GM21619 (cell line): ENCODE measurements around the gene STK24.

Source experiments
- ATAC-seq: cut with Tn5 transposase; IDR thresholded peaks from one replicate; pipeline ENCODE4 v1.9.1; 2021; ENCODE audit not compliant: unreplicated experiment

The STK24 gene

GRCh38 chr13:98557937-98558792 lies 18.7 kb downstream of the STK24 start:
- no peak for ATAC-seq

- no peak for ATAC-seq
These were observed 19.8 kb downstream of the STK24 start for GRCh38 chr13:98556968-98557631.

- ATAC-seq: no peak
These were observed 20.6 kb downstream of the STK24 start for GRCh38 chr13:98556142-98556816.

- peak; percentile 59 for ATAC-seq
These were observed 27.1 kb downstream of the STK24 start for GRCh38 chr13:98549728-98550317.

- ATAC-seq: no peak
These were observed 27.7 kb downstream of the STK24 start for GRCh38 chr13:98549006-98549727.

- ATAC-seq: no peak
These were observed 28.7 kb downstream of the STK24 start for GRCh38 chr13:98548230-98548629.

GRCh38 chr13:98547455-98547854 lies 29.5 kb downstream of the STK24 start:
- ATAC-seq: no peak

GRCh38 chr13:98546402-98546801 lies 30.5 kb downstream of the STK24 start:
- ATAC-seq: no peak

GRCh38 chr13:98544104-98544710 lies 32.7 kb downstream of the STK24 start:
- no peak for ATAC-seq

GRCh38 chr13:98543378-98544103 lies 33.4 kb downstream of the STK24 start:
- no peak for ATAC-seq

GRCh38 chr13:98542568-98543377 lies 34.1 kb downstream of the STK24 start:
- peak; percentile 51 for ATAC-seq

- ATAC-seq: no peak
These were observed 35.2 kb downstream of the STK24 start for GRCh38 chr13:98541701-98542203.

GRCh38 chr13:98541191-98541590 lies 35.7 kb downstream of the STK24 start:
- ATAC-seq: no peak

GRCh38 chr13:98540476-98540875 lies 36.4 kb downstream of the STK24 start:
- no peak for ATAC-seq

GRCh38 chr13:98539666-98540065 lies 37.2 kb downstream of the STK24 start:
- ATAC-seq: no peak

- ATAC-seq: no peak
These were observed 38.0 kb downstream of the STK24 start for GRCh38 chr13:98538876-98539275.

GRCh38 chr13:98537740-98538139 lies 39.2 kb downstream of the STK24 start:
- no peak for ATAC-seq

- no peak for ATAC-seq
These were observed 39.6 kb downstream of the STK24 start for GRCh38 chr13:98537306-98537705.

GRCh38 chr13:98536729-98537128 lies 40.2 kb downstream of the STK24 start:
- no peak for ATAC-seq
